ENCODE data around the gene OXSR1.

GRCh38 chr3:38164643-38164951, 740 bp upstream of the OXSR1 start:
- TF ChIP-seq POLR2A (IDR thresholded peaks at IDR 0.05; ENCODE audit: low read depth, low read length), result no peak
- TF ChIP-seq TAF1 (IDR thresholded peaks at IDR 0.05; ENCODE audit: low read depth, low read length), result peak; percentile 66

Measured in GM12891 (cell line).